ENCODE data around the gene LGR5. TPM values are rescaled to one million over a fixed set of nuclear protein-coding genes. Genes with fewer than 3 reads are reported as not detected.

The LGR5 gene
- total and polyA plus RNA-seq, 10 of the 15 experiments (the other 5 are each of a cell fraction or from before 2014, with no cell fraction given): 2.1 TPM; not detected in 9

- WGBS (ENCODE audit: insufficient coverage, insufficient replicate concordance, low lambda C conversion rate, missing lambda C conversion rate): 35% methylated on average over 15 of the region's 15 CpGs
- H2AFZ ChIP-seq (ENCODE audit: control insufficient read depth, low read depth, low read length): no peak overlapping the region
- intact Hi-C loops (cut with micrococcal nuclease; ENCODE audit: unreplicated experiment) (no loop called here), in situ Hi-C loops (cut with MboI) (no loop called here)
- no peak overlapping the region for H3K27ac ChIP-seq (ENCODE audit: control insufficient read depth, insufficient read depth)
- H3K4me1 ChIP-seq (ENCODE audit: control insufficient read depth, insufficient read depth, low read length): no peaks in the 10 kb centered on the region
- H3K4me3 ChIP-seq: no peak overlapping the region
- H3K9ac ChIP-seq (ENCODE audit: control insufficient read depth, insufficient read depth, low read length): no peak overlapping the region
- ChIA-PET POLR2A (no interaction called here), CTCF (no interaction called here), RAD21 (ENCODE audit: unreplicated experiment) (no interaction called here), SMC1A (ENCODE audit: uncharacterized antibody, unreplicated experiment) (interaction anchor here (0.7 kb wide), 1 partner anchor 152 kb away, joined by 3 read pairs; no protein-coding TSS in a partner anchor)
- DNase-seq (ENCODE audit: low read depth, low spot score): no peak
- no peak for ATAC-seq
- no peaks in the 10 kb centered on the region for H3K36me3 ChIP-seq (ENCODE audit: control insufficient read depth in 2 of 2, insufficient read depth in 2 of 2, low read length in 1 of 2)
- no TSS peak for BruUV-seq (replicated peaks)
- FAIRE-seq: no peak
- no peak for TF ChIP-seq ZNF207 (IDR thresholded peaks at IDR 0.05; ENCODE audit: borderline replicate concordance)
- TF ChIP-seq RCOR1 (conservative IDR thresholded peaks at IDR 0.05; ENCODE audit: low read depth, low read length): no peak
- no peak for TF ChIP-seq CHD4 (IDR thresholded peaks at IDR 0.05)
- H3K27me3 ChIP-seq (replicated peaks in 1 of 2; ENCODE audit: control insufficient read depth in 2 of 2, insufficient read depth in 2 of 2, low read length in 1 of 2): 0 out of 4 replicates have a peak, but pooled peaks cover 0 to 4% of the 10 kb centered on the region in 2 experiments
- H3K4me2 ChIP-seq (ENCODE audit: control insufficient read depth, insufficient read depth): no peak overlapping the region
- H4K20me1 ChIP-seq (ENCODE audit: control insufficient read depth, insufficient read depth): no peaks in the 10 kb centered on the region
- H3K9me3 ChIP-seq (replicated peaks; ENCODE audit: control insufficient read depth, insufficient read depth, low read length): no peaks in the 10 kb centered on the region
- no peaks in the 10 kb centered on the region for H3K79me2 ChIP-seq (ENCODE audit: control insufficient read depth, insufficient read depth, low read length)
Observed at GRCh38 chr12:71469258-71469750, 29.7 kb downstream of the LGR5 start.

DNA sequence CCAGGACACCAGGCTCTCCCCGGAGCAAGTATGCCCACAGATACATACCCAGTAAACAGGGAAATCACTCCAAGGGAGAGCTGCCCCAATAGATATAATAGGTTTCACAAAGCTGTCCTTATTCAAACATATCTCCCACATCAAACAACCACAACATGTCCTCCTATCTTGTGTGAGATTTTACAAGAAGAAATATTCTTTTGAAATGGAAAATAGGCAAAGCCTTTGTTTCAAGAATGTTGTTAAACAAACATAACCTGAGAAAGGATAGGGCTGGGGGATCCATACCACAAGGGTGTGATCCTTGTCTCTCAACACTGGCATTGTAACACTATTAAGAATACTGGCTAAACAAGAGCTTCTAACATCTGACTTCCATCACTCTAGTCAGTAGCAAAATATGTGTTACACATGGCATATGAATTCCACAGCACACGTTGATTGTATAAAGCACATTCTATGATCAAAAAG is 32.9 kb downstream of the LGR5 start:
- FAIRE-seq (no peak), DNase-seq (ENCODE audit: low read depth, low spot score) (no peak), ATAC-seq (no peak)
- H3K27ac ChIP-seq (ENCODE audit: control insufficient read depth, insufficient read depth): no peak overlapping the region
- no TSS peak for BruUV-seq (replicated peaks)
- ChIA-PET POLR2A (no interaction called here), SMC1A (ENCODE audit: uncharacterized antibody, unreplicated experiment) (interaction anchor here (0.6 kb wide), 1 partner anchor 32 kb away, joined by 3 read pairs; no protein-coding TSS in a partner anchor), RAD21 (ENCODE audit: unreplicated experiment) (no interaction called here), CTCF (no interaction called here)
- H3K4me1 ChIP-seq (ENCODE audit: control insufficient read depth, insufficient read depth, low read length): no peaks in the 10 kb centered on the region
- H2AFZ ChIP-seq (ENCODE audit: control insufficient read depth, low read depth, low read length): no peak overlapping the region
- H4K20me1 ChIP-seq (ENCODE audit: control insufficient read depth, insufficient read depth): no peaks in the 10 kb centered on the region
- H3K9me3 ChIP-seq (replicated peaks; ENCODE audit: control insufficient read depth, insufficient read depth, low read length): no peaks in the 10 kb centered on the region
- TF ChIP-seq MYB (IDR thresholded peaks at IDR 0.05; ENCODE audit: borderline replicate concordance, low read depth, low read length) (no peak), YBX1 (IDR thresholded peaks at IDR 0.05) (no peak), BMI1 (IDR thresholded peaks at IDR 0.05; ENCODE audit: borderline replicate concordance) (no peak), MXI1 (IDR thresholded peaks at IDR 0.05; ENCODE audit: low read depth, low read length) (no peak)
- TF ChIP-seq, protein P1, sequence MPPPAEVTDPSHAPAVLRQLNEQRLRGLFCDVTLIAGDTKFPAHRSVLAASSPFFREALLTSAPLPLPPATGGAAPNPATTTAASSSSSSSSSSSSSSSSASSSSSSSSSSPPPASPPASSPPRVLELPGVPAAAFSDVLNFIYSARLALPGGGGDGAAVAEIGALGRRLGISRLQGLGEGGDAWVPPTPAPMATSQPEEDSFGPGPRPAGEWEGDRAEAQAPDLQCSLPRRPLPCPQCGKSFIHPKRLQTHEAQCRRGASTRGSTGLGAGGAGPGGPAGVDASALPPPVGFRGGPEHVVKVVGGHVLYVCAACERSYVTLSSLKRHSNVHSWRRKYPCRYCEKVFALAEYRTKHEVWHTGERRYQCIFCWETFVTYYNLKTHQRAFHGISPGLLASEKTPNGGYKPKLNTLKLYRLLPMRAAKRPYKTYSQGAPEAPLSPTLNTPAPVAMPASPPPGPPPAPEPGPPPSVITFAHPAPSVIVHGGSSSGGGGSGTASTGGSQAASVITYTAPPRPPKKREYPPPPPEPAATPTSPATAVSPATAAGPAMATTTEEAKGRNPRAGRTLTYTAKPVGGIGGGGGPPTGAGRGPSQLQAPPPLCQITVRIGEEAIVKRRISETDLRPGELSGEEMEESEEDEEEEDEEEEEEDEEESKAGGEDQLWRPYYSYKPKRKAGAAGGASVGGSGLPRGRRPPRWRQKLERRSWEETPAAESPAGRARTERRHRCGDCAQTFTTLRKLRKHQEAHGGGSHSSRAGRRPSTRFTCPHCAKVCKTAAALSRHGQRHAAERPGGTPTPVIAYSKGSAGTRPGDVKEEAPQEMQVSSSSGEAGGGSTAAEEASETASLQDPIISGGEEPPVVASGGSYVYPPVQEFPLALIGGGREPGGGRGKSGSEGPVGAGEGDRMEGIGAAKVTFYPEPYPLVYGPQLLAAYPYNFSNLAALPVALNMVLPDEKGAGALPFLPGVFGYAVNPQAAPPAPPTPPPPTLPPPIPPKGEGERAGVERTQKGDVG (CRISPR knock-in tag; IDR thresholded peaks at IDR 0.05): no peak
- 70% methylated on average over 2 of the region's 2 CpGs for WGBS (ENCODE audit: insufficient coverage, insufficient replicate concordance, low lambda C conversion rate, missing lambda C conversion rate)
- H3K79me2 ChIP-seq (ENCODE audit: control insufficient read depth, insufficient read depth, low read length): no peaks in the 10 kb centered on the region
- no peak overlapping the region for H3K4me2 ChIP-seq (ENCODE audit: control insufficient read depth, insufficient read depth)
- no peaks in the 10 kb centered on the region for H3K36me3 ChIP-seq (ENCODE audit: control insufficient read depth in 2 of 2, insufficient read depth in 2 of 2, low read length in 1 of 2)
- H3K9ac ChIP-seq (ENCODE audit: control insufficient read depth, insufficient read depth, low read length): no peak overlapping the region
- intact Hi-C loops (cut with micrococcal nuclease; ENCODE audit: unreplicated experiment) (no loop called here), in situ Hi-C loops (cut with MboI) (no loop called here)
- 0 out of 4 replicates have a peak, but pooled peaks cover 0 to 4% of the 10 kb centered on the region in 2 experiments for H3K27me3 ChIP-seq (replicated peaks in 1 of 2; ENCODE audit: control insufficient read depth in 2 of 2, insufficient read depth in 2 of 2, low read length in 1 of 2)
- H3K4me3 ChIP-seq: no peak overlapping the region

Measured in GM12878 (cell line).